T1000 (cell line): ENCODE results near the gene CAB39L.
A peak's percentile ranks its signal among the peaks of the same experiment; 100 is the strongest.
"Not testable (repeated sequence)": the region's sequence is repeated elsewhere in the genome, so short reads cannot be mapped to it uniquely, and the experiment has no call there.

Source experiments
- DNase-seq: peaks from one replicate; lab custom pipeline; 2025; ENCODE audit warnings: mixed read lengths; lab: John Stamatoyannopoulos, UW

The CAB39L gene

GRCh38 chr13:49308097-49308875 is 135.6 kb downstream of the CAB39L start:
- DNase-seq: no peak

GRCh38 chr13:49307365-49307764 is 136.5 kb downstream of the CAB39L start:
- no peak for DNase-seq

GRCh38 chr13:49305792-49306425 is 138.0 kb downstream of the CAB39L start:
- no peak for DNase-seq

GRCh38 chr13:49304763-49305700 is 138.8 kb downstream of the CAB39L start:
- DNase-seq: no peak

GRCh38 chr13:49304356-49304755 is 139.5 kb downstream of the CAB39L start:
- no peak for DNase-seq

GRCh38 chr13:49303533-49304252 is 140.2 kb downstream of the CAB39L start:
- DNase-seq: no peak

GRCh38 chr13:49302817-49303216 is 141.0 kb downstream of the CAB39L start:
- DNase-seq: no peak

GRCh38 chr13:49302222-49302621 is 141.6 kb downstream of the CAB39L start:
- DNase-seq: no peak

GRCh38 chr13:49300739-49301589 is 142.9 kb downstream of the CAB39L start:
- DNase-seq: peak; percentile 18

- DNase-seq: no peak
Measured at GRCh38 chr13:49300276-49300675, 143.6 kb downstream of the CAB39L start.

- no peak for DNase-seq
Measured at GRCh38 chr13:49298903-49299605, 144.8 kb downstream of the CAB39L start.

GRCh38 chr13:49298416-49298815 is 145.4 kb downstream of the CAB39L start:
- DNase-seq: no peak

GRCh38 chr13:49297338-49297737 is 146.5 kb downstream of the CAB39L start:
- no peak for DNase-seq

GRCh38 chr13:49296659-49297058 is 147.2 kb downstream of the CAB39L start:
- no peak for DNase-seq

- no peak for DNase-seq
Measured at GRCh38 chr13:49295244-49295643, 148.6 kb downstream of the CAB39L start.

- not testable (repeated sequence) for DNase-seq
Measured at GRCh38 chr13:49294723-49295122, 149.1 kb downstream of the CAB39L start.

GRCh38 chr13:49292742-49293486 is 150.9 kb downstream of the CAB39L start:
- DNase-seq: no peak

- DNase-seq: no peak
Measured at GRCh38 chr13:49288458-49288857, 155.4 kb downstream of the CAB39L start.

GRCh38 chr13:49287995-49288394 is 155.9 kb downstream of the CAB39L start:
- no peak for DNase-seq
